MV-4-11 (cell line): ENCODE measurements around the gene PNKP.

Experiments used
- DNase-seq: peaks from one replicate; lab custom pipeline; 2025; lab: John Stamatoyannopoulos, UW

PNKP gene

GRCh38 chr19:49890349-49891311 is 23.3 kb upstream of the PNKP start:
- DNase-seq, result no peak

GRCh38 chr19:49889687-49890348 is 22.4 kb upstream of the PNKP start:
- DNase-seq, result no peak

- no peak for DNase-seq
Observed at GRCh38 chr19:49889038-49889686, 21.8 kb upstream of the PNKP start.

- no peak for DNase-seq
Observed at GRCh38 chr19:49888510-49888824, 21.1 kb upstream of the PNKP start.

- DNase-seq, result no peak
Observed at GRCh38 chr19:49887665-49888509, 20.5 kb upstream of the PNKP start.

- DNase-seq, result no peak
Observed at GRCh38 chr19:49887037-49887664, 19.8 kb upstream of the PNKP start.

GRCh38 chr19:49884760-49885159 is 17.4 kb upstream of the PNKP start:
- DNase-seq, result no peak

- no peak for DNase-seq
Observed at GRCh38 chr19:49884109-49884508, 16.7 kb upstream of the PNKP start.

GRCh38 chr19:49883094-49883493 is 15.7 kb upstream of the PNKP start:
- no peak for DNase-seq

- DNase-seq, result no peak
Observed at GRCh38 chr19:49882643-49883042, 15.3 kb upstream of the PNKP start.

GRCh38 chr19:49881672-49882394 is 14.5 kb upstream of the PNKP start:
- DNase-seq, result no peak

GRCh38 chr19:49881186-49881585 is 13.8 kb upstream of the PNKP start:
- no peak for DNase-seq

GRCh38 chr19:49880162-49880869 is 12.9 kb upstream of the PNKP start:
- no peak for DNase-seq

GRCh38 chr19:49879243-49879963 is 12.0 kb upstream of the PNKP start:
- DNase-seq, result peak; percentile 63

- DNase-seq, result no peak
Observed at GRCh38 chr19:49878744-49879070, 11.3 kb upstream of the PNKP start.

GRCh38 chr19:49877879-49878743 is 10.7 kb upstream of the PNKP start:
- DNase-seq, result peak; percentile 96

- peak; percentile 100 for DNase-seq
Observed at GRCh38 chr19:49877020-49877878, 9.9 kb upstream of the PNKP start, which contains the start of the genes AKT1S1 and TBC1D17. Gene AKT1S1, minus strand, starts transcription at chr19:49877355. Its CDS starts 4,060 bp downstream, at chr19:49873295. Gene TBC1D17, plus strand, starts transcription at chr19:49877702. Its CDS starts 22 bp downstream, at chr19:49877724.
